Measurements from ENCODE around the gene APC2. TPM values are rescaled to one million over a fixed set of nuclear protein-coding genes. Genes with fewer than 3 reads are reported as not detected.
"Not testable (repeated sequence)": the region's sequence is repeated elsewhere in the genome, so short reads cannot be mapped to it uniquely, and the experiment has no call there.

Gene APC2
- total RNA-seq, 2 experiments from 2014 or later = 0.07 to 0.15 TPM

GRCh38 chr19:1417681-1418495, 32.0 kb upstream of the APC2 start:
- no peak for DNase-seq
- H3K4me1 Mint-ChIP-seq (ENCODE audit: low read depth) = peaks cover 37% of the 10 kb centered on the region
- intact Hi-C loops (cut with micrococcal nuclease) = no loop called here
- POLR2A ChIA-PET = no interaction called here
- H3K27ac Mint-ChIP-seq = no peak overlapping the region
- peaks cover 38% of the 10 kb centered on the region for H3K36me3 Mint-ChIP-seq
- H3K27me3 Mint-ChIP-seq = no peaks in the 10 kb centered on the region
- H3K9me3 Mint-ChIP-seq = no peaks in the 10 kb centered on the region
- CTCF ChIA-PET = interaction anchor here (0.7 to 1.2 kb wide), 2 partner anchors 9 to 27 kb away, joined by 3 read pairs; no protein-coding TSS in a partner anchor
- H3K4me3 Mint-ChIP-seq = no peak overlapping the region

- intact Hi-C loops (cut with micrococcal nuclease) = no loop called here
- H3K4me3 Mint-ChIP-seq = no peak overlapping the region
Measured at GRCh38 chr19:1418496-1418775, 31.5 kb upstream of the APC2 start.

DNA sequence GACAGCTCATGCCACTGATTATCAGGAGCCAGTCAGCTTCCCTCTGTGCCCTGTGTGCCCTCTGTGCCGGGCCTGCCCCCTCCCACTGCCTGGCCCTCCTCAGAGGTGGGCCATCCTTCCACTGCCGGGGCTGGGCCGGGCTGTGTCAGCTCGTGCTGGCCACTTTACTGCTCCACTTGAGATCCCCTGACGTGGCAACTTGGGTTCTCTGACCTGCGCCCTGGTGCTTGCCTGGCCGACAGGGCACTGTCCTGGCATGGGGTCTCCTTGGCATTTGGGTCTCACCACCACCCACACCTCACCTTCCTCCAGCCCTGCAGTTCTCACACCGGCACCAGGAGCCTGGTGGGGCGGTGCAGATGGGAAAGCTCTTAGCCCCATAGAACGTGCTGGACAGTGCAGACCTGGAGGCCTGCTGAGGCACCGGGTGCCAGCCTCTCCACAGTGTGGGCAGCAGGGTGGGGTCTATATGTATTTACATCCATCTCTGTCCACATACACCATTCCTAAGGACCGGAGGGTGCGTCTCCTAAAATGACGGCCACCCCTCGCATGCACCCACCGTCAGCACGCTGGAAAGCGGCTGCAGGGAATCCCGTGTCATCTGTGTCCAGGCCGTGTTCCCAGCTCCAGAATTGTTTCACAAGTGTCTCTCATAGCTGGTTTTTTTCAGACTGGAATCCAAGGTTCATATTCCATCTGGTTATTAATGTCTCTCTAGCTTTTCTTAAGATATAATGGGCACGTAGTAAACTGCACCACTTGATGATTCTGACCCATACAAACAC, 30.8 kb upstream of the APC2 start:
- Mint-ChIP-seq H3K36me3 (peaks cover 48% of the 10 kb centered on the region), H3K27me3 (no peaks in the 10 kb centered on the region), H3K4me3 (no peak overlapping the region), H3K4me1 (ENCODE audit: low read depth) (peaks cover 24% of the 10 kb centered on the region), H3K9me3 (no peaks in the 10 kb centered on the region), H3K27ac (no peak overlapping the region)
- CTCF ChIA-PET = interaction anchor here (0.7 to 1.2 kb wide), 2 partner anchors 10 to 26 kb away, joined by 3 read pairs; no protein-coding TSS in a partner anchor
- intact Hi-C loops (cut with micrococcal nuclease) = no loop called here
- POLR2A ChIA-PET = no interaction called here
- DNase-seq = no peak

More at GRCh38 chr19:1418496-1418775, 31.5 kb upstream of the APC2 start:
- DNase-seq = no peak
- CTCF ChIA-PET = interaction anchor here (0.7 to 1.2 kb wide), 2 partner anchors 9 to 26 kb away, joined by 3 read pairs; no protein-coding TSS in a partner anchor
- H3K4me1 Mint-ChIP-seq (ENCODE audit: low read depth) = peaks cover 31% of the 10 kb centered on the region
- H3K36me3 Mint-ChIP-seq = peaks cover 42% of the 10 kb centered on the region
- H3K27ac Mint-ChIP-seq = no peak overlapping the region
- H3K27me3 Mint-ChIP-seq = no peaks in the 10 kb centered on the region
- POLR2A ChIA-PET = no interaction called here
- H3K9me3 Mint-ChIP-seq = no peaks in the 10 kb centered on the region

DNA sequence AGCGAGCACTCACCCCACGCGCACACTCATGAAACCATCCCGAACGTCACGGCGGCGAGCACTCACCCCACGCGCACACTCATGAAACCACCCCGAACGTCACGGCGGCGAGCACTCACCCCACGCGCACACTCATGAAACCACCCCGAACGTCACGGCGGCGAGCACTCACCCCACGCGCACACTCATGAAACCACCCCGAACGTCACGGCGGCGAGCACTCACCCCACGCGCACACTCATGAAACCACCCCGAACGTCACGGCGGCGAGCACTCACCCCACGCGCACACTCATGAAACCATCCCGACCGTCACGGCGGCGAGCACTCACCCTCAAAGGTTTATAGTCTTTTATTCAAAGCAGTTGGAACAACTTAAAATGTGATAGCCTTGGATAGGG, 29.8 kb upstream of the APC2 start:
- intact Hi-C loops (cut with micrococcal nuclease); DNase-seq; H3K9me3 Mint-ChIP-seq; POLR2A ChIA-PET; H3K27me3 Mint-ChIP-seq; H3K4me3 Mint-ChIP-seq; H3K27ac Mint-ChIP-seq: not testable (repeated sequence)
- CTCF ChIA-PET = interaction anchor here (0.9 kb wide), 1 partner anchor 24 kb away, joined by 3 read pairs; no protein-coding TSS in a partner anchor
- peaks cover 51% of the 10 kb centered on the region for H3K36me3 Mint-ChIP-seq
- H3K4me1 Mint-ChIP-seq (ENCODE audit: low read depth) = peaks cover 18% of the 10 kb centered on the region

DNA sequence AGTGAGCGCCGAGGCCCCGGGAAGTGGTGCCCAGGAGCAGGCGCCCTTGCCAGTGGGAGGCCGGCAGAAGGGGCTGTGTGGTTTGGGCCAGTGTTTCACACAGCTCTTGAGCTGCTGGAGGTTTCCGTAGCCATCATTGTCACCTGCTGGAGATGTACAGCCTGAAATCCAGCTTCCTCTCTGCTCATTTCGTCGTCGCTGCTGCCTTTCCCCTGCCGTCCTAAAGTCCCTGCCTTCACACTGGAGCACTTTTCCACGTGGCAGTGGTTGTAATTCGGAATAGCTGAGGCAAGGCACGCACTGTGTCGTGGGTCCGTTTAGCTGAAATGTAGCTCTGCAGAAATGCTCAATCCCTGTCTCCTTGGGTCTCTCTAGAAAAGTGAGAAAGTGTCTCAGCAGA, 29.3 kb upstream of the APC2 start:
- H3K36me3 Mint-ChIP-seq = peaks cover 51% of the 10 kb centered on the region
- no peak overlapping the region for H3K27ac Mint-ChIP-seq
- H3K4me3 Mint-ChIP-seq = no peak overlapping the region

GRCh38 chr19:1421218-1421957, 28.5 kb upstream of the APC2 start:
- H3K4me3 Mint-ChIP-seq = no peak overlapping the region
- peaks cover 51% of the 10 kb centered on the region for H3K36me3 Mint-ChIP-seq
- intact Hi-C loops (cut with micrococcal nuclease) = no loop called here
- ChIA-PET POLR2A (interaction anchor here (0.6 kb wide), 2 partner anchors 9 to 144 kb away, joined by 3 to 5 read pairs; no protein-coding TSS in a partner anchor), CTCF (no interaction called here)
- H3K9me3 Mint-ChIP-seq = no peaks in the 10 kb centered on the region
- H3K27me3 Mint-ChIP-seq = no peaks in the 10 kb centered on the region
- peaks cover 5% of the 10 kb centered on the region for H3K4me1 Mint-ChIP-seq (ENCODE audit: low read depth)
- no peak for DNase-seq
- no peak overlapping the region for H3K27ac Mint-ChIP-seq

More for the DNA sequence above, 29.3 kb upstream of the APC2 start:
- ChIA-PET POLR2A (no interaction called here), CTCF (interaction anchor here (0.9 kb wide), 1 partner anchor 24 kb away, joined by 3 read pairs; no protein-coding TSS in a partner anchor)
- intact Hi-C loops (cut with micrococcal nuclease) = no loop called here
- Mint-ChIP-seq H3K27me3 (no peaks in the 10 kb centered on the region), H3K4me1 (ENCODE audit: low read depth) (peaks cover 13% of the 10 kb centered on the region), H3K9me3 (no peaks in the 10 kb centered on the region)
- no peak for DNase-seq

DNA sequence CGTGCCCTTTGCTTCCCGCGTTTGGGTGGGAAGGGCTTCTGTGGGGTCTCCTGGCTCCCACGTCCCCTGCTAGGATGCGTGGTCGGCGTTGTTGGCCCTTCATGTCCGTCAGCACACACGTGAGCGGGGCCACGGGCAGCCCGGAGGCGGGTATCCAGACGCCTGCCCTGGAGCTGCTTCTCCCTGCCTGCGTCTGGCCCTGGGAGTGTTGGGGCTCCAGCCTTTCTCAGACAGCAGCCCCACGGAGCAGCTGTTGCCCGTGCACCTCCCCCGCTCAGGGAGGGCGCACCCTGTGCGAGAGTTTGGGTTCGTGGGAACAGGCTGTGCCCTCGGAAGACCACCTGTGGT, 28.0 kb upstream of the APC2 start:
- Mint-ChIP-seq H3K4me3 (no peak overlapping the region), H3K27me3 (no peaks in the 10 kb centered on the region), H3K27ac (no peak overlapping the region), H3K36me3 (peaks cover 49% of the 10 kb centered on the region), H3K9me3 (no peaks in the 10 kb centered on the region), H3K4me1 (ENCODE audit: low read depth) (peaks cover 4% of the 10 kb centered on the region)
- POLR2A ChIA-PET = interaction anchor here (0.6 kb wide), 1 partner anchor 145 kb away, joined by 3 read pairs; no protein-coding TSS in a partner anchor
- intact Hi-C loops (cut with micrococcal nuclease) = no loop called here
- CTCF ChIA-PET = interaction anchor here (0.8 kb wide), 1 partner anchor 9 kb away, joined by 3 read pairs; no protein-coding TSS in a partner anchor
- no peak for DNase-seq

DNA sequence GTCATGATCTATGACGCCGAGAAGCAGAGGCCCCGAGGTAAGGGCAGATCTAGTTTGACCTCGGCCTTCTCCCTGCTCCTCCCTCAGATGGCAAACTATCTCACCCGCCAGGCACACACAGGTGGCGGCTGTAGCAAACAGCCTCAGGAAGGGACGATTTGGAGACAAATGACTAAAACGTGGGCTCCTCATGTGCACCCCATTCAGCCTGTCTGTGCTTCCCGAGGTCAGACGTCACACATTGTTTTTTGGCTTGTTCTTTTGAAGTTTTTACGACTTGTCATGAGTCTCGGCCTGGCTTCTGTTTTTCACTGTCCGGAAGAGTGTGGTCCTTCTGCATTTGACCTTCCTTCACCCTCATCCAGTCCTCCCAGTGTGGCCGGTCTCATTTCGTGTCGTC, 27.6 kb upstream of the APC2 start:
- intact Hi-C loops (cut with micrococcal nuclease) = no loop called here
- Mint-ChIP-seq H3K36me3 (peaks cover 46% of the 10 kb centered on the region), H3K4me3 (no peak overlapping the region), H3K4me1 (ENCODE audit: low read depth) (peaks cover 3% of the 10 kb centered on the region), H3K27ac (no peak overlapping the region), H3K9me3 (no peaks in the 10 kb centered on the region), H3K27me3 (no peaks in the 10 kb centered on the region)
- POLR2A ChIA-PET = no interaction called here
- DNase-seq = no peak
- CTCF ChIA-PET = interaction anchor here (0.8 kb wide), 1 partner anchor 9 kb away, joined by 3 read pairs; no protein-coding TSS in a partner anchor

- no peak overlapping the region for H3K4me3 Mint-ChIP-seq
- ChIA-PET POLR2A (no interaction called here), CTCF (no interaction called here)
- no peaks in the 10 kb centered on the region for H3K27me3 Mint-ChIP-seq
- no peak overlapping the region for H3K27ac Mint-ChIP-seq
- DNase-seq = no peak
- no peaks in the 10 kb centered on the region for H3K4me1 Mint-ChIP-seq (ENCODE audit: low read depth)
- H3K36me3 Mint-ChIP-seq = peaks cover 43% of the 10 kb centered on the region
- H3K9me3 Mint-ChIP-seq = no peaks in the 10 kb centered on the region
- intact Hi-C loops (cut with micrococcal nuclease) = no loop called here
Measured at GRCh38 chr19:1422943-1423342, 27.0 kb upstream of the APC2 start.

- no peak overlapping the region for H3K27ac Mint-ChIP-seq
- POLR2A ChIA-PET = no interaction called here
- no peaks in the 10 kb centered on the region for H3K27me3 Mint-ChIP-seq
- no peak overlapping the region for H3K4me3 Mint-ChIP-seq
- peaks cover 46% of the 10 kb centered on the region for H3K36me3 Mint-ChIP-seq
- no peak for DNase-seq
- intact Hi-C loops (cut with micrococcal nuclease) = no loop called here
- H3K9me3 Mint-ChIP-seq = no peaks in the 10 kb centered on the region
- no peaks in the 10 kb centered on the region for H3K4me1 Mint-ChIP-seq (ENCODE audit: low read depth)
- CTCF ChIA-PET = interaction anchor here (0.6 kb wide), 1 partner anchor 402 kb away, joined by 3 read pairs; no protein-coding TSS in a partner anchor
Measured at GRCh38 chr19:1423436-1424191, 26.3 kb upstream of the APC2 start.

DNA sequence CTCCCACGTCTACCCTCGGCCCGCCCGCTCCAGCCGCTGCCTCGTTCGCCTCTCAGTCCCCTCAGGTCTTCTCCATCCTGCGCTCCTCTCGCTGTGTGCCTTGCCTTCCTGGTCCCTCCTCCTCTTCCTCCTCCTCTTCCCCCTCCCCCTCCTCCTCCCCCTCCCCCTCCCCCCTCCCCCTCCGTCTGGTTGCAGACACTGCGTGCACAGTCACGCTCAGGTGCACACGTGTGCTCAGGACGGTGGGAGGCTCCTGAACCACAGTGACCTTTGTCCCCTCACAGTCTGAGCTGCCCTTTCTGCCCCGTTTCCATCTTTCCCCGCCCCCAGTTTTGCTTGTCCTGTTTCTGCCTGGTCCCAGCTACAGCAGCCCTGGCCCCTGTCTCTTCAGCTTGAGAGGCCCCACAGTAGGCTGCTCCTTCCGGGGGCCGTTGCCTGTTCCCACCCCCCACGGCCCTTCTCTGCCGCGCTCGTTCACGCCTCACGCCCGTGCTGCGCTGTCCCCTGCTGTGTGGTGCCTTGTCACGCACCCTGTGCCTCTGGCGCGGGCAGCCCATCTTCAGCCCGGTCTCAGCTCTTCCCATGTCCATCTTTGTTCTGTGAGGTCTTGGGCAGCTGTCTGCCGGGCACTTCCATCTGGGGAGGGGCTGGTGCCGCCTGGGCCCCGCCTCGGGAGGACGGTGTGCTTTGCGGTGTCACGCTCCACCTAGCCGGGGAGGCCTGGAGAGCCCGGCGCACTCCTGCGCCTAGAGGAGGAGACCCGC, 25.5 kb upstream of the APC2 start:
- Mint-ChIP-seq H3K36me3 (peaks cover 41% of the 10 kb centered on the region), H3K9me3 (no peaks in the 10 kb centered on the region), H3K4me1 (ENCODE audit: low read depth) (no peaks in the 10 kb centered on the region), H3K4me3 (no peak overlapping the region), H3K27me3 (no peaks in the 10 kb centered on the region), H3K27ac (no peak overlapping the region)
- intact Hi-C loops (cut with micrococcal nuclease) = no loop called here
- CTCF ChIA-PET = interaction anchor here (0.6 kb wide), 1 partner anchor 402 kb away, joined by 3 read pairs; no protein-coding TSS in a partner anchor
- DNase-seq = no peak
- POLR2A ChIA-PET = no interaction called here
